ENCODE measurements around the gene DAB2IP. TPM values are rescaled to one million over a fixed set of nuclear protein-coding genes. Genes with fewer than 3 reads are reported as not detected.

The DAB2IP gene
- total RNA-seq, 6 donors from 2014 or later: 61.8 to 98.0 (median 77.2) TPM

DNA sequence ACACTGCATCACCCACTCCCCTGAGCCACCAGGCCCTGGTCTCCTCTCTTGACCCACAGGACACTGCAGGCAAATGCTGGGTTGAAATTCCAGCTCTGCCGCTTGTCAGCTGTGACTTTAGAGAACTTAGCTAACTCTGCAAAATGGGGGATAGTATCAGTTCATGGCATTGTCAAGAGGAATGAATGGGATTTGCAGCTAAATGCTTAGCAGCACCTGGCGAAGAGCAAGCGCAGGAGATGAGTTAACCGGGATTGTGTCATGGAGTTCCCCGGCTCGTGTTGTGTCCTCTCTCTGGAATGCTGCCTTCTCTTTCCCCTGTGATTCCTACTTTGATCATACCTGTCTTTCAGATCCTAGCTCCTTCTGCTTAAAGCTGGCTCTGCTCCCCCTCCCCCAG is 67.1 kb downstream of the DAB2IP start:
- Histone ChIP-seq H3K27me3 (no peaks in the 10 kb centered on the region), H3K4me3 (no peak overlapping the region), H3K9me3 (no peaks in the 10 kb centered on the region), H3K27ac (peak overlapping the region in 1 of 4 donors; percentile 38), H3K4me1 (peaks cover 30 to 47% (median 40%) of the 10 kb centered on the region in 4 donors), H3K36me3 (no peaks in the 10 kb centered on the region)
- no peak for DNase-seq
- no peak for ATAC-seq (ENCODE audit: low FRiP score in 2 of 2)
- TF ChIP-seq POLR2A (IDR thresholded peaks at IDR 0.05): no peak
- no peak for TF ChIP-seq POLR2AphosphoS5 (IDR thresholded peaks at IDR 0.05)
- TF ChIP-seq, protein P1, sequence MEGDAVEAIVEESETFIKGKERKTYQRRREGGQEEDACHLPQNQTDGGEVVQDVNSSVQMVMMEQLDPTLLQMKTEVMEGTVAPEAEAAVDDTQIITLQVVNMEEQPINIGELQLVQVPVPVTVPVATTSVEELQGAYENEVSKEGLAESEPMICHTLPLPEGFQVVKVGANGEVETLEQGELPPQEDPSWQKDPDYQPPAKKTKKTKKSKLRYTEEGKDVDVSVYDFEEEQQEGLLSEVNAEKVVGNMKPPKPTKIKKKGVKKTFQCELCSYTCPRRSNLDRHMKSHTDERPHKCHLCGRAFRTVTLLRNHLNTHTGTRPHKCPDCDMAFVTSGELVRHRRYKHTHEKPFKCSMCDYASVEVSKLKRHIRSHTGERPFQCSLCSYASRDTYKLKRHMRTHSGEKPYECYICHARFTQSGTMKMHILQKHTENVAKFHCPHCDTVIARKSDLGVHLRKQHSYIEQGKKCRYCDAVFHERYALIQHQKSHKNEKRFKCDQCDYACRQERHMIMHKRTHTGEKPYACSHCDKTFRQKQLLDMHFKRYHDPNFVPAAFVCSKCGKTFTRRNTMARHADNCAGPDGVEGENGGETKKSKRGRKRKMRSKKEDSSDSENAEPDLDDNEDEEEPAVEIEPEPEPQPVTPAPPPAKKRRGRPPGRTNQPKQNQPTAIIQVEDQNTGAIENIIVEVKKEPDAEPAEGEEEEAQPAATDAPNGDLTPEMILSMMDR (IDR thresholded peaks at IDR 0.05): no peak
- TF ChIP-seq EP300 (IDR thresholded peaks at IDR 0.05): no peak
- WGBS, 2 donors: 86 to 95% methylated on average over 6 of the region's 6 CpGs

DNA sequence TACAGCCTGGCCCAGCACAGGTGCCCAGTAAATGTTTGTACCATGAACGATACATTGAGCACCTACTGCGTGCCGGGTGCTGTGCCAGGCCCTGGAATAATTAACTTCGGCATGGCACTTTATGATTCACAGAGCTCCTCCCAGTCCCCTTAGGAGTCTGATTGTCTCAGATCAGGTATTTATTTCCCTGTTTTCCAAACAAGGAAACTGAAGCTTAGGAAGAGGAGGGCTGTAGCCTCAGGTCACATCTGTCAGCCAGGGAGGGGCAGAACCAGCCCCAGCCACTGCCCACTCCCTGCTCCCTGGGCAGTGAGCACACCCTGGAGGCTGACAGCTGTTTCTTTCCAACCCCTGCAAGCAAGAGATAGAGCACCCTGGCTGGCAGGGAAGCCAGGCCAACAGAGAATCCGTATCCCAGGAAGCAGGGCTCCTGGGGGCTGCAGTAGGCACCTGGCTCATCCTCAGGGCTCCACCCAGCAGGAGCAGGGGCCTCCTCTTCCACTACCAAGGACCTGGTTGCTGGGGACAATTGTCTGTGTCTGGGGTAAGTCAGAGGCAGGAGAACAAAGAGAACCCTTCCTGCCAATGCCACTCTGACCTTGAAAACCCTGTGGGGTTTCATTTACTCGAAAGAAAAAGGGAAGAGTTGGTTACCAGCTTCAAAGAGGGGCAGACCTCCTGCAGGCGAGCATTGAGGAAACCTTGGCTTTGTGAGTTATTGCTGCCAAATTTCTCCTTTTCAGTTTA is 69.0 kb downstream of the DAB2IP start:
- H3K9me3 ChIP-seq: no peaks in the 10 kb centered on the region
- DNase-seq (no peak), ATAC-seq (ENCODE audit: low FRiP score in 2 of 2) (no peak)
- 61 to 66% methylated on average over 7 of the region's 7 CpGs for WGBS, 2 donors
- no peaks in the 10 kb centered on the region for H3K27me3 ChIP-seq
- peaks cover 48 to 63% (median 56%) of the 10 kb centered on the region in 4 donors for H3K4me1 ChIP-seq
- peak overlapping the region in 3 of 4 donors; percentile 23 to 85 (median 65) for H3K27ac ChIP-seq
- no peak for TF ChIP-seq EP300 (IDR thresholded peaks at IDR 0.05)
- TF ChIP-seq POLR2AphosphoS5 (IDR thresholded peaks at IDR 0.05): no peak
- TF ChIP-seq, protein P1 (IDR thresholded peaks at IDR 0.05): no peak
- no peak for TF ChIP-seq POLR2A (IDR thresholded peaks at IDR 0.05)
- no peak overlapping the region for H3K4me3 ChIP-seq
- no peaks in the 10 kb centered on the region for H3K36me3 ChIP-seq

DNA sequence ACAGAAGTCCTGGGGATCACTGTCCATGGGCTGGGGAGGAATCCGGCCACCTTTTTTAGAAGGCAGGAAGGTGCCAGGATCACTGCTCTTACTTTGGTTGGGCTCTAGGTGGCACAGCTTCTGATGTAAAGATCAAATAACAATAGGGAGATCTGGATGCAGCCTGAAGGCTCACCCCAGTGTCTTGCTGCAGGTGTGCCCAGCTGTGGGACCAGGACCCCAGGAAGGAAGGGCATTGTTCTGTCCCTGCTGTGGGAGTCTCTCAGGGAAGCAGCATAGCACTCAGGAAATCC is 69.6 kb downstream of the DAB2IP start:
- H3K27me3 ChIP-seq: no peaks in the 10 kb centered on the region
- TF ChIP-seq EP300 (IDR thresholded peaks at IDR 0.05): no peak
- TF ChIP-seq POLR2A (IDR thresholded peaks at IDR 0.05): no peak
- TF ChIP-seq POLR2AphosphoS5 (IDR thresholded peaks at IDR 0.05): no peak
- TF ChIP-seq, protein P1 (IDR thresholded peaks at IDR 0.05): no peak
- WGBS, 2 donors: 58 to 82% methylated on average over 1 of the region's 1 CpG
- peak overlapping the region in 3 of 4 donors; percentile 23 to 85 (median 65) for H3K27ac ChIP-seq
- H3K4me1 ChIP-seq: peaks cover 52 to 65% (median 58%) of the 10 kb centered on the region in 4 donors
- DNase-seq (no peak), ATAC-seq (ENCODE audit: low FRiP score in 2 of 2) (no peak)
- no peaks in the 10 kb centered on the region for H3K9me3 ChIP-seq
- H3K36me3 ChIP-seq: no peaks in the 10 kb centered on the region
- H3K4me3 ChIP-seq: no peak overlapping the region

DNA sequence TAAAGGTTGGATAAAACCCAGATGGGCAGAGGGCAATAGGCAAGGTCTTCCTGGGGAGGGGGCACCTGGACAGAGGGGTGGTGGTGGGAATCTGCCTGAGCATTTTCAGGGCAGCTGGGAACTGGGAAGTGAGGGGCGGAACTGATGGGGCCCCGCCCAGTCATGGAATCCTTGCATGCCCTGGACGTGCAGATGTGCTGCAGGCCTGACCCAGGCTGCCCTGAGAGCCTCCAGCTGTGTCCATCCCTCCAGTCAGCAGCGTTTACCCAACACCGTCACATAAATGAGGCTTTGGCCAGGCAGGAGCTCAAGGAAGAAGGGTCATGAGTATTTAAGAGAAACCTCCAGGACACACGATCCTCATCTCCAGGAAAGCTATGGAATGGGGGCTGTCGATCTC is 70.3 kb downstream of the DAB2IP start:
- H3K9me3 ChIP-seq: no peaks in the 10 kb centered on the region
- peak overlapping the region in 3 of 4 donors; percentile 23 to 85 (median 65) for H3K27ac ChIP-seq
- no peaks in the 10 kb centered on the region for H3K36me3 ChIP-seq
- 71 to 72% methylated on average over 4 to 7 of the region's 7 CpGs for WGBS, 2 donors
- no peak for ATAC-seq (ENCODE audit: low FRiP score in 2 of 2)
- H3K4me1 ChIP-seq: peaks cover 51 to 61% (median 56%) of the 10 kb centered on the region in 4 donors
- TF ChIP-seq EP300 (IDR thresholded peaks at IDR 0.05): no peak
- TF ChIP-seq, protein P1 (IDR thresholded peaks at IDR 0.05): no peak
- TF ChIP-seq POLR2A (IDR thresholded peaks at IDR 0.05): no peak
- peak in 1 of 2 donors; percentile 25 for TF ChIP-seq POLR2AphosphoS5 (IDR thresholded peaks at IDR 0.05)
- DNase-seq: no peak
- H3K4me3 ChIP-seq: no peak overlapping the region
- H3K27me3 ChIP-seq: no peaks in the 10 kb centered on the region

All from upper lobe of left lung (tissue), 6 donors.